ENCODE results near the gene HDGFL1.

The HDGFL1 gene

DNA sequence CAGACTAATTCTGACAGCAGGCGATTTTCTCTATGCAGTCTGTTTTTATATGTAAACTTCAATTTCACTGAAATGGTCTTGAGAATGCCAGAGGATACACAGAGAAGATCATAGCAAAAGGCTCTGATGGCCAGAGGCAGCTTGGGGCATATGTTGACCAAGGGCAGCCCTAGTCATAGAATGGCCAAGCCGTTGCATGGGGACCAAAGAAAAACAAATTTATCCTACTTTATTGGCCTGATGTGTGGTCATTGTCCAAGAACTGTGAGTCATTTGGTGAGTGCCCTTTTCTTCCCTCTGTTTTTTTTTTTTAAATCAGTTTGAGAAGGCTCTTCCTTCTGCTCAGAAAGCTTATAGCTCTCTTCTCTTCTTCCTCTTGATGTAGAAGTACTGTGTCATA, 5.8 kb downstream of the HDGFL1 start:
- Mint-ChIP-seq H3K27ac (no peak overlapping the region), H3K4me3 (no peak overlapping the region), H3K9me3 (peaks cover 5% of the 10 kb centered on the region), H3K27me3 (no peaks in the 10 kb centered on the region), H3K4me1 (no peaks in the 10 kb centered on the region), H3K36me3 (no peaks in the 10 kb centered on the region)
- ATAC-seq: no peak

GRCh38 chr6:22579439-22579838, 10.1 kb downstream of the HDGFL1 start:
- Mint-ChIP-seq H3K27ac (no peak overlapping the region), H3K4me1 (no peaks in the 10 kb centered on the region), H3K4me3 (no peak overlapping the region), H3K27me3 (no peaks in the 10 kb centered on the region), H3K36me3 (no peaks in the 10 kb centered on the region), H3K9me3 (peaks cover 5% of the 10 kb centered on the region)
- no peak for ATAC-seq

- H3K9me3 Mint-ChIP-seq: peaks cover 5% of the 10 kb centered on the region
- H3K27ac Mint-ChIP-seq: no peak overlapping the region
These were observed 11.0 kb downstream of the HDGFL1 start for GRCh38 chr6:22580337-22580736.

DNA sequence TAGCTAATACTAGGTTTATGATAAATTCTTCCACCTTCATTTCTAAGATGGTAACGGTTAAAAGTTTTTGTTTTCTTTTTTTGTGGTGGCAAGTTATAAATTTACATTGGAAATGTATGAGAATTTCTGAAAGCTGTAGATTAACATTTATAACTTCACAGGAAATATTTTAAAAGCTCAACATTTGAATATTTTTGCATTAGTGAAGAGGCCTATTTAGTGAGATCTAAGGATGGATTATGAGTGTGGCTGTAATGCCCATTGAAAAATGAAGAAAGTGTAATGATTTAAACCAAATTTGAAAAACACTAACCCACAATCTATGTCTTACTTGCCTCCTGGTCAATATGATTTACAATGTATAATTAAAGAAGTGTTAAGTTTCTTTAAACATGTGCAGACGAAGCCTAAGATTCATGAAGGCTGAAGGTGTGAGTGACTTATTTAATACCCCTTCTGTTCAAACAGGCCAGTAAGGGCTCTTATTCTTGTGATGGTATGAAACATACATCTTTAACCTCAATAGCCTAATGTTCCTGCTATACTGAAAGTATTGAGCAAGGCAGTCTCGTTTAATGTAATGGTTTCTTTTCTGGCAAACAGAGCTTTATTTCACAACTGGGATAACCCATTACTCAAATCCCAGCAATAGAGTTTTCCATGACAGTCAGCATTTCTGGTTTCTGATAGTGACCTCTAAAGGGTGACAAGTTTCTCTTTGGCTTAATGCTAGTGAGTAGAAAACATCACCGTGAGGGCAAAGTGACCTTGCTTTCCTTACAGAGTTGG, 13.2 kb downstream of the HDGFL1 start:
- H3K36me3 Mint-ChIP-seq: no peaks in the 10 kb centered on the region
- H3K4me1 Mint-ChIP-seq: no peaks in the 10 kb centered on the region
- no peak overlapping the region for H3K4me3 Mint-ChIP-seq
- H3K9me3 Mint-ChIP-seq: peaks cover 2% of the 10 kb centered on the region
- no peaks in the 10 kb centered on the region for H3K27me3 Mint-ChIP-seq
- H3K27ac Mint-ChIP-seq: no peak overlapping the region
- ATAC-seq: no peak

More at GRCh38 chr6:22580337-22580736, 11.0 kb downstream of the HDGFL1 start:
- no peak overlapping the region for H3K4me3 Mint-ChIP-seq
- H3K27me3 Mint-ChIP-seq: no peaks in the 10 kb centered on the region
- H3K4me1 Mint-ChIP-seq: no peaks in the 10 kb centered on the region
- no peaks in the 10 kb centered on the region for H3K36me3 Mint-ChIP-seq
- no peak for ATAC-seq

GRCh38 chr6:22583230-22583629, 13.9 kb downstream of the HDGFL1 start:
- ATAC-seq: no peak
- H3K27me3 Mint-ChIP-seq: no peaks in the 10 kb centered on the region
- H3K9me3 Mint-ChIP-seq: peaks cover 2% of the 10 kb centered on the region
- no peaks in the 10 kb centered on the region for H3K36me3 Mint-ChIP-seq
- H3K4me1 Mint-ChIP-seq: no peaks in the 10 kb centered on the region
- no peak overlapping the region for H3K4me3 Mint-ChIP-seq
- H3K27ac Mint-ChIP-seq: no peak overlapping the region

- no peak for ATAC-seq
These were observed 14.6 kb downstream of the HDGFL1 start for GRCh38 chr6:22583927-22584326.

GRCh38 chr6:22589118-22589517, 19.8 kb downstream of the HDGFL1 start:
- H3K4me3 Mint-ChIP-seq: no peak overlapping the region
- no peak for ATAC-seq
- H3K27ac Mint-ChIP-seq: no peak overlapping the region
- no peaks in the 10 kb centered on the region for H3K27me3 Mint-ChIP-seq
- no peaks in the 10 kb centered on the region for H3K4me1 Mint-ChIP-seq
- no peaks in the 10 kb centered on the region for H3K36me3 Mint-ChIP-seq
- peaks cover 6% of the 10 kb centered on the region for H3K9me3 Mint-ChIP-seq

More at GRCh38 chr6:22583927-22584326, 14.6 kb downstream of the HDGFL1 start:
- Mint-ChIP-seq H3K4me3 (no peak overlapping the region), H3K4me1 (no peaks in the 10 kb centered on the region), H3K27me3 (no peaks in the 10 kb centered on the region), H3K36me3 (no peaks in the 10 kb centered on the region), H3K27ac (no peak overlapping the region), H3K9me3 (peaks cover 2% of the 10 kb centered on the region)

GRCh38 chr6:22590423-22590822, 21.1 kb downstream of the HDGFL1 start:
- Mint-ChIP-seq H3K4me3 (no peak overlapping the region), H3K4me1 (no peaks in the 10 kb centered on the region), H3K9me3 (peaks cover 6% of the 10 kb centered on the region), H3K27ac (no peak overlapping the region), H3K27me3 (no peaks in the 10 kb centered on the region), H3K36me3 (no peaks in the 10 kb centered on the region)
- ATAC-seq: no peak

DNA sequence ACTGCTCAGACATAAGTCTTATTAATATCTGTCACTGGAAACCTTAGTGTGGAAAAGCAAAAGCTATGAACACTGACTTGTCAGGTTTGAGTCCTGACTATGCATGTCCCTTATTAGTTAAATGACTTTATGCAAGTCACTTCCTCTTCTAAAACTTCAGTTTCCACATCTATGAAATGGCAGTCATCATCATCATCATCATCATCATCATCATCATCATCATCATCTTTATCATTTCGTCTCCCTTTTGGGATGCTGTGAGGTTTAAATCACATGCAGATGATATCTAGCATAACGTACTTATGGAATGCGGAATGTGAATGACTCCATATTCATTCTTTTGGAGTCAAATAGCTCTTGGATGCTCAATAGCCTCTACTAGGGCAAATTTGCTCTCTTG, 24.5 kb downstream of the HDGFL1 start:
- H3K27me3 Mint-ChIP-seq: no peaks in the 10 kb centered on the region

DNA sequence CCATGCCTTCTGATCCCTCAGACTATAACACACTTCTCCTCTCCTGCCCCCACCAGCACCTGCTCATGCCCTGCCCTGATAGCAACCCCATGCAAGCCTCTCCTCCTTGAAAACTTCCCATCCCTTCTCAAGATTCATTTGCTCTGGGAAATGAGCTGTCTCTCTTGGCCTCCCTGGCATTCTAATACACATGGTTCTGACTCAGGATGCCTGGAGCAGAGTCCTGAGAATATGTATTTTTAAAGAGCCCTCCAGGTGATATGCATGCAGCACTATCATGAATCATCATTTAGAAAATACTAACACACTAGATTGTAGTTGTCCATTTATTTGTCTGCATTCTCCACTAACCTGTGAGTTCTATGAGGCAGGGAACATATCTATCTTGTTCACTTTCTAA, 26.6 kb downstream of the HDGFL1 start:
- Mint-ChIP-seq H3K27me3 (no peaks in the 10 kb centered on the region), H3K4me3 (no peak overlapping the region), H3K36me3 (no peaks in the 10 kb centered on the region), H3K27ac (no peak overlapping the region), H3K9me3 (peaks cover 12% of the 10 kb centered on the region), H3K4me1 (no peaks in the 10 kb centered on the region)
- no peak for ATAC-seq

More for the DNA sequence above, 24.5 kb downstream of the HDGFL1 start:
- H3K27ac Mint-ChIP-seq: no peak overlapping the region
- H3K36me3 Mint-ChIP-seq: no peaks in the 10 kb centered on the region
- H3K9me3 Mint-ChIP-seq: peaks cover 13% of the 10 kb centered on the region
- no peak overlapping the region for H3K4me3 Mint-ChIP-seq
- ATAC-seq: no peak
- no peaks in the 10 kb centered on the region for H3K4me1 Mint-ChIP-seq

DNA sequence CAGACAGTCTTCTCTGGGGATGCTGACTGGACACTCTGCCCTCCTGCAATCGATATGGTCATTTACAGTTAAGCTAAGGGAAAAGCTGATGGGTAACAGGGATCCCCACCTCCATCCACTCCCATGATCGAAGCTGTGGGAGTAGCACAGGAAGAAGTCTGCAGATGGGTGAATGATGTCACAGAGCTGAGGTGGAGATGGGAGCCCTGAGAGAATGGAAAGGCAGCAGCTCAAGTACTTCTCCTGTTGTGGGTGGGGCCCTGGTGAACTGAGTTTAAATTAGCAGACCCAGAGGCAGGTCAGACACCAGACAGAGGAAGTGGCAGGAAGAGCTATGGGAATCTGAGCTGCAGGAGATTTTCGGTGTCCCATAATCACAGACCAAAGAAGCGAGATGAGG, 29.0 kb downstream of the HDGFL1 start:
- no peaks in the 10 kb centered on the region for H3K4me1 Mint-ChIP-seq
- no peaks in the 10 kb centered on the region for H3K36me3 Mint-ChIP-seq
- H3K4me3 Mint-ChIP-seq: no peak overlapping the region
- ATAC-seq: no peak
- H3K27me3 Mint-ChIP-seq: no peaks in the 10 kb centered on the region
- peaks cover 12% of the 10 kb centered on the region for H3K9me3 Mint-ChIP-seq
- H3K27ac Mint-ChIP-seq: no peak overlapping the region

DNA sequence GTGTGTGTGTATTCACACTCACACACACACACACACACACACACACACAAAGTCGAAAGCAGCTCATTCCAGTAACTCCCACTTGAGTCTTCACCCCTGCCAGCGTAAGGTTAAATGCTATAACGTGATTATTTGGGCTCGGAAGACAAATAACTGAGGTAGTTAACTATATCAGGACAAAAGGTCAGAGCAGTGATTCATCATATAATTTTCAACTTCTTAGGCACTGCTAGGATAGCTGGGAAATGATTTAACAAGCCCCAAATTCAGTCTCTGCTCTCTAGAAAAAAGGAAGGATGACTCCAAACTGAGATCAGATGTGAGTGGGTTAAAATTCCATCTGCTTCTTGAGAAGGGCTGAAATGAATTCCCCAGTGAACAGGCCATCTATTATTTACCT, 30.7 kb downstream of the HDGFL1 start:
- Mint-ChIP-seq H3K27me3 (no peaks in the 10 kb centered on the region), H3K36me3 (no peaks in the 10 kb centered on the region), H3K4me3 (no peak overlapping the region), H3K4me1 (no peaks in the 10 kb centered on the region), H3K9me3 (peaks cover 12% of the 10 kb centered on the region), H3K27ac (no peak overlapping the region)
- ATAC-seq: no peak

DNA sequence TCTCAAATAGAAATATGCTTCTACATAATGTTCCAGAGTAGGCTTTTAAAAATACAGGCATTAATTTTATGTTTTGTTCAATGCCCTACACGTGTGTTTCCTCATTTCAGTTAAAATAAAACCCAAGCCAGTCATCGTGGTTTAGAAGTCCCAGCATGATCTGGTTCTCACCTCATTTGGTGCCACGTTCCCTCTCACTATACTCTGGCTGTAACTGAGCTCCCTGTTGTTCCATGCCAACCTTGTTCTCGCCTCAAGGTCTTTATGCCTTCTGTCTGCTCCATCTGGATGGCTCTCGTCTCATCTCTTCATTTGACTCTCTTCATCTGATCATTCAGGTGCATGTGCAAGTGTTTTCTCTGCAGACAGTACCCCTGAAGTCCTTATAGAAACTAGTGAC, 32.6 kb downstream of the HDGFL1 start:
- no peaks in the 10 kb centered on the region for H3K27me3 Mint-ChIP-seq
- H3K27ac Mint-ChIP-seq: no peak overlapping the region
- no peaks in the 10 kb centered on the region for H3K36me3 Mint-ChIP-seq
- H3K9me3 Mint-ChIP-seq: peaks cover 9% of the 10 kb centered on the region
- ATAC-seq: no peak
- no peak overlapping the region for H3K4me3 Mint-ChIP-seq
- H3K4me1 Mint-ChIP-seq: no peaks in the 10 kb centered on the region

- H3K36me3 Mint-ChIP-seq: no peaks in the 10 kb centered on the region
- no peaks in the 10 kb centered on the region for H3K4me1 Mint-ChIP-seq
- ATAC-seq: no peak
- H3K27me3 Mint-ChIP-seq: no peaks in the 10 kb centered on the region
- no peak overlapping the region for H3K4me3 Mint-ChIP-seq
- no peak overlapping the region for H3K27ac Mint-ChIP-seq
- H3K9me3 Mint-ChIP-seq: peaks cover 6% of the 10 kb centered on the region
These were observed 36.4 kb downstream of the HDGFL1 start for GRCh38 chr6:22605736-22606135.

GRCh38 chr6:22610127-22610526, 40.8 kb downstream of the HDGFL1 start:
- no peak for ATAC-seq
- no peaks in the 10 kb centered on the region for H3K36me3 Mint-ChIP-seq
- H3K9me3 Mint-ChIP-seq: peaks cover 6% of the 10 kb centered on the region
- H3K27ac Mint-ChIP-seq: no peak overlapping the region
- no peak overlapping the region for H3K4me3 Mint-ChIP-seq
- H3K4me1 Mint-ChIP-seq: no peaks in the 10 kb centered on the region
- H3K27me3 Mint-ChIP-seq: no peaks in the 10 kb centered on the region

DNA sequence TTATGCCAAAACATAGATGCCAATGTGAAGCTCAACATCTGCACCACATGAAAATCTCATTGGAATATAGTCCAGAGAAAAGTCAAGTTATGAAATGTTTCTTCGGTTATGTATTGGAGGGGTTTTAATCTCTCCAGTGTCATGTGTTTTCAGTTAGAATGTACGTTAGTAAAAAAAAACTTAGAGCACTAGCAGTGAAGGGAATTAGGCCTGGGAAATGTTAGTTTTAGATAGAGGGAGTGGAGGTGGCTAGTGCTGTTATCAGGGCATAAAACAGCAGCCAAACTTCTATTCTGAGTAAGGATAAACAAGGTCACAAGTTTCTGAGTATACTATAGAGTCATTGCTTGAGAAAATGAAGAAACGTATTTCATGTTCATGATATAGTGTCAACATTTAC, 42.9 kb downstream of the HDGFL1 start:
- H3K36me3 Mint-ChIP-seq: no peaks in the 10 kb centered on the region
- ATAC-seq: no peak
- no peak overlapping the region for H3K4me3 Mint-ChIP-seq
- H3K27me3 Mint-ChIP-seq: no peaks in the 10 kb centered on the region
- H3K9me3 Mint-ChIP-seq: peaks cover 6% of the 10 kb centered on the region
- H3K27ac Mint-ChIP-seq: no peak overlapping the region
- H3K4me1 Mint-ChIP-seq: no peaks in the 10 kb centered on the region
